Hematopoietic multipotent progenitor cell treated with erythropoietin and hydrocortisone succinate and interleukin-3 and kit ligand, for 15 days (in vitro differentiated cells): ENCODE results near the gene CNN3.

Experiments used
- DNase-seq: peaks from one replicate; pipeline ENCODE4 v3.0.0-alpha.2; 2015; ENCODE audit warnings: low spot score

The CNN3 gene

GRCh38 chr1:94922761-94923331 lies 4.1 kb downstream of the CNN3 start:
- no peak for DNase-seq

GRCh38 chr1:94921977-94922376 lies 4.9 kb downstream of the CNN3 start:
- DNase-seq, result no peak

GRCh38 chr1:94920061-94920460 lies 6.8 kb downstream of the CNN3 start:
- no peak for DNase-seq

- DNase-seq, result no peak
These were observed 7.5 kb downstream of the CNN3 start for GRCh38 chr1:94919241-94920030.

- no peak for DNase-seq
These were observed 9.7 kb downstream of the CNN3 start for GRCh38 chr1:94917251-94917650.

GRCh38 chr1:94912263-94913184 lies 14.4 kb downstream of the CNN3 start:
- no peak for DNase-seq

- DNase-seq, result no peak
These were observed 17.4 kb downstream of the CNN3 start for GRCh38 chr1:94909486-94909885.

- DNase-seq, result no peak
These were observed 17.9 kb downstream of the CNN3 start for GRCh38 chr1:94908965-94909364.

- DNase-seq, result no peak
These were observed 18.7 kb downstream of the CNN3 start for GRCh38 chr1:94908190-94908589.

- no peak for DNase-seq
These were observed 19.8 kb downstream of the CNN3 start for GRCh38 chr1:94907136-94907535.

GRCh38 chr1:94906382-94906781 lies 20.5 kb downstream of the CNN3 start:
- DNase-seq, result no peak

GRCh38 chr1:94905207-94905606 lies 21.7 kb downstream of the CNN3 start:
- DNase-seq, result no peak

GRCh38 chr1:94903280-94904009 lies 23.5 kb downstream of the CNN3 start:
- DNase-seq, result no peak

GRCh38 chr1:94901841-94902240 lies 25.1 kb downstream of the CNN3 start:
- no peak for DNase-seq

- no peak for DNase-seq
These were observed 27.2 kb downstream of the CNN3 start for GRCh38 chr1:94899756-94900155.

- DNase-seq, result no peak
These were observed 28.2 kb downstream of the CNN3 start for GRCh38 chr1:94898491-94899385.

- no peak for DNase-seq
These were observed 31.4 kb downstream of the CNN3 start for GRCh38 chr1:94895518-94895917.

- DNase-seq, result no peak
These were observed 32.3 kb downstream of the CNN3 start for GRCh38 chr1:94894630-94895029.

- peak; percentile 94 for DNase-seq
These were observed 34.2 kb downstream of the CNN3 start for GRCh38 chr1:94892604-94893254.

- no peak for DNase-seq
These were observed 38.7 kb downstream of the CNN3 start for GRCh38 chr1:94888201-94888600.
